GM13976 (cell line): ENCODE data around the gene MAD1L1.

Experiments used
- DNase-seq: peaks from one replicate; pipeline ENCODE4 v3.0.0; 2012; ENCODE audit warnings: low spot score
- in situ Hi-C: fragments of 300-500 bp; cut with MboI; formaldehyde crosslinking; loops from one replicate; pipeline ENCODE4 v1.12.0; 2022; ENCODE audit warnings: low sequenced_read_pairs, mixed read lengths, inconsistent platforms; ENCODE audit not compliant: unreplicated experiment
- TF ChIP-seq, protein P1 (sequence below): IDR thresholded peaks from 2 replicates; pipeline ENCODE4 v1.5.1; 2012; ENCODE audit warnings: borderline replicate concordance, mild to moderate bottlenecking; ENCODE audit not compliant: insufficient read depth; ENCODE audit errors: extremely low read depth, missing control alignments, control extremely low read depth

The MAD1L1 gene

DNA sequence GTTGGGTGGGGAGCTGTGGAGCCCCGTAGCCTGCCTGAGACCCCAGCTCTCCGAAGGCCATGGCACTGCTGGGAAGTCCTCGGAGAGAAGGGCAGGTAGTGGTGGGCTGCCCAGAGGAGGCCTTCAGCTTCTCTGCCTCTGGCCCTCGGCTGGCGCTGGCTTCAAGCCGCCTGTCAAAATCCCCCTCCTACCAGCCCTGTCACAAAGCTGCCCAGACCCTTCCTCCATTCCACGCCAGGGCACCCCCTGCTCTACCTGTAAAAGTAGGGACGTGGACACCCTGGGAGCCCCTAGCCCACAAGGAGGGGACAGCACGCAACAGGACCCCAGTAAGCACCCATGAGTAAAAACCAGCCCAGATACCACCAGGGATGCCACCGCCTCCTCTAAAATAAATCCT is 31.6 kb downstream of the MAD1L1 start:
- in situ Hi-C loops = no loop called here
- DNase-seq = no peak
- TF ChIP-seq, protein P1, sequence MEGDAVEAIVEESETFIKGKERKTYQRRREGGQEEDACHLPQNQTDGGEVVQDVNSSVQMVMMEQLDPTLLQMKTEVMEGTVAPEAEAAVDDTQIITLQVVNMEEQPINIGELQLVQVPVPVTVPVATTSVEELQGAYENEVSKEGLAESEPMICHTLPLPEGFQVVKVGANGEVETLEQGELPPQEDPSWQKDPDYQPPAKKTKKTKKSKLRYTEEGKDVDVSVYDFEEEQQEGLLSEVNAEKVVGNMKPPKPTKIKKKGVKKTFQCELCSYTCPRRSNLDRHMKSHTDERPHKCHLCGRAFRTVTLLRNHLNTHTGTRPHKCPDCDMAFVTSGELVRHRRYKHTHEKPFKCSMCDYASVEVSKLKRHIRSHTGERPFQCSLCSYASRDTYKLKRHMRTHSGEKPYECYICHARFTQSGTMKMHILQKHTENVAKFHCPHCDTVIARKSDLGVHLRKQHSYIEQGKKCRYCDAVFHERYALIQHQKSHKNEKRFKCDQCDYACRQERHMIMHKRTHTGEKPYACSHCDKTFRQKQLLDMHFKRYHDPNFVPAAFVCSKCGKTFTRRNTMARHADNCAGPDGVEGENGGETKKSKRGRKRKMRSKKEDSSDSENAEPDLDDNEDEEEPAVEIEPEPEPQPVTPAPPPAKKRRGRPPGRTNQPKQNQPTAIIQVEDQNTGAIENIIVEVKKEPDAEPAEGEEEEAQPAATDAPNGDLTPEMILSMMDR = no peak

DNA sequence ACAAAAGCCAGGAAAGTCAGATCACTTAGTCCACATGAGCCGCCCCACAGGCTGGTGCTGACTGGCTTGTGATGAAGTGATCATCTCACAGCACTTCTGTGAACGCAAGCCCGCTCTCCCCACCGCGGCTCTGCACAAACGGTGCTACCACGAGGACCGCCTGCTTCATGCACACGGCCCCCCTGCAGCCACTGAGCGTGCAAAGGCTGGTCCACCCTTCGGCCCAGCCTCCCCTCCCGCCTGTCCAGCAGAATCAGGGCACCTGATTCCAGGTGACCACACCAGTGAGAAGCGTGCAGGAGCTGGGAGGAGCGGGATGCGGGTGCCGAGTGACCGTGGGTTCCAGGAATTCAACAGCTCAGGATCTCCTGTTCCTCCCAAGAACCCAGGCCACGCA is 32.2 kb downstream of the MAD1L1 start:
- in situ Hi-C loops = no loop called here
- DNase-seq = no peak
- TF ChIP-seq, protein P1 = no peak

DNA sequence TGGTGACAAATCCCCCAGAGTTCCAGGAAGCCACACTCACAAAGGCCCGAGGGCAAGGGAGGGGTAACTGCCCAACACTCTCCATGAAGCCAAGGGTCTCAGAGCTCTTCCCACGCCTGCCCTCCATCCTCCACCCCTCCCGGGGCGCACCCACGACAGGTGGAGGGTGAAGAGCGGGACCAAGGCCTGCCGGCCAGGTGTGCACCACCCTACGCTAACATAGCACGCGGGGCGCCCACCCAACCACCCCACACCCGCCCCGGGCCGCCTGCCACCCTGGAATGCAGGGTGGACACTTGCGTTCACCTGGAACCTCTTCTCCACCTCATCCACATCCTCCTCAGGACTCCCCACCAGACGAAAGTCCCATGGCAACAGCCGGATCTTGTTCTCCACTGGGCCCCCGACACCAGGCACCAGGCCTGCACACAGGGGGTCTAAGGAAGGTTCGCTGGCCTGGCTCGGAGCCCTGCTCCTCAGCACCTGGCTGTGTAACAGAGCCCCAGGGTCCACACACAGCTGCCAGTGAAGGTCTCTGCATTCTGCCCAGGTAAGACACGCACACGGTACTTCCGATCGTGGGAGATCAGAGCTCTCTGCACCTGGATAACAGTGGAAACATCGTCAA is 32.7 kb downstream of the MAD1L1 start:
- TF ChIP-seq, protein P1 = no peak
- in situ Hi-C loops = no loop called here
- DNase-seq = no peak

DNA sequence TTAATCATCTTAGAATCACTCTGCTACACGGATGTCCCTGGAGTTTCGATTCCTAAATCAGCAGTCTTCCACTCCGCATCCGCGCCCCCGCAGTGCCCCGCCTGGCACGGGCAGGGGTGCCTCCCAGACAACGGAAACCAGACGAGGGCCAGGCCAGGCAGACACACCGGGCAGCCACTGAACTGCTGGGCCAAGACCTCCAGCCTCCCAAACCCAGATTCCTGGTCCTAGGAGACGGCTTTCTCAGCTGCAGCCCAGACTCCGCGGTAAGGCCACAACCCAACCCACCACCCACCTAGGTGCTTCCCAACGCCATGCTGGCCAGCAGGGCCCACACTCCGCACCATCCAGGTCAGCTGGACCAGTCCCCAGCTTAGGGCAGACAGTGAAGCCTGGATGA is 33.2 kb downstream of the MAD1L1 start:
- TF ChIP-seq, protein P1 = no peak
- DNase-seq = no peak
- in situ Hi-C loops = no loop called here

DNA sequence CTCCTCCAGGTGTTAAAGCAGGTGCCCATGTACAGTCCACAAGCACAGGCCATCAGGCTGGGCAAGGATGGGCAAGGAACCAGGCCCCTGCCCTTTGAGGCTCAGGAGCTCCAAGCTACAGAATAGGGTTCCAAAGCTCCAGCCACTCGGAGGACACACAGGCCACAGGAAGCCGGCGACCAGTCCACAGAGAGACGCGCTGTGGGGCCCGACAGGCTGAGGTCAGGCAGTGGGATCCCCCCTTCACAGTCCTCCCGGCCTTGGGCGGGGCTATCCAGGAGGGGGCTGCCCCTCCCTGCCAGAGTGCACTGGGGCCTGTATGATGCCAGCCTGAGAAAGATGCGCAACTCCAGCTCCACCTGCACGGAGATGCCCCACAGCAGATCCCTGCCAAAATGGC is 34.0 kb downstream of the MAD1L1 start:
- in situ Hi-C loops = no loop called here
- TF ChIP-seq, protein P1 = no peak
- DNase-seq = no peak

DNA sequence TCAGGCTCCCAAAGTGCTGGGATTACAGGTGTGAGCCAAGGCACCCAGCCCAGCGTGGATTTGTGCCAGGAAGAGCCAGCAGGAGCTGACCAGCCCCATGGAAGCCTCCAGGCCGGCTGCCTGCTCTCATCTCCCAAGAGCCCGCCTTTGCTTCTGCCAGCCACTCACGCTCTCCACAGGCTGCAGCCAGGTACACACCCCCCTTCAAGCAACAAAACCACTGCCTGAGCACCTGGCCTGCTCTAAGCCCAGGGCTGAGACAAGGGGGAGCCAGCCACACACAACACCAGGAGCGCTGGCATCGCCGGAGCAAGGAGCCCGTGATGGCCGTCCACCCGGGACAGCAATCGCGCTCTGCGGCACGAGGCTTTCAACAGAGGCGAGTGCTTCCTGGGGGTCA is 34.5 kb downstream of the MAD1L1 start:
- TF ChIP-seq, protein P1 = no peak
- in situ Hi-C loops = no loop called here
- DNase-seq = no peak
